Measurements from ENCODE around the gene ADGRV1. TPM values are rescaled to one million over a fixed set of nuclear protein-coding genes. Genes with fewer than 3 reads are reported as not detected.

ADGRV1 gene
- total RNA-seq, 1 donor: 0.43 TPM

DNA sequence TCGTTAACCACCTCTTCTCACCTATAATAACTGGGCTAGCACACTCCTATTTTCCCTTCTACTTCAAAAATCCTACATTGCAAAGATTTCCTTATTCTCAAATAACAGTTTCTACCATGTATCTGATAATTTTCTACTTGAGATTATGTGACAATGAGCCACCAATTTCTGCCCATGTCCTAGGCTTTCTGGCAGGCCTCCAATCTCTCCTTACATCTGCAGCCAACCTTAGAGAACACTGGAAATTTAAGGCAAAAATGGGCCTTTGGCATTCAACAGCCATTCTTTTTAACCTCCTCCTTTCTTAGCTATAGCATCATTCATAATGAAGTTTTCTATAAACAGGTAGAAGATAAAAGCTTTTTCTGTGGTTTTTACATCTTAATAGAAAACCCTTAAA is 599.4 kb downstream of the ADGRV1 start:
- no peak overlapping the region for H3K4me3 ChIP-seq (ENCODE audit: low read depth, low read length)
- DNase-seq (ENCODE audit: low read depth): no peak
- TF ChIP-seq, protein P1, sequence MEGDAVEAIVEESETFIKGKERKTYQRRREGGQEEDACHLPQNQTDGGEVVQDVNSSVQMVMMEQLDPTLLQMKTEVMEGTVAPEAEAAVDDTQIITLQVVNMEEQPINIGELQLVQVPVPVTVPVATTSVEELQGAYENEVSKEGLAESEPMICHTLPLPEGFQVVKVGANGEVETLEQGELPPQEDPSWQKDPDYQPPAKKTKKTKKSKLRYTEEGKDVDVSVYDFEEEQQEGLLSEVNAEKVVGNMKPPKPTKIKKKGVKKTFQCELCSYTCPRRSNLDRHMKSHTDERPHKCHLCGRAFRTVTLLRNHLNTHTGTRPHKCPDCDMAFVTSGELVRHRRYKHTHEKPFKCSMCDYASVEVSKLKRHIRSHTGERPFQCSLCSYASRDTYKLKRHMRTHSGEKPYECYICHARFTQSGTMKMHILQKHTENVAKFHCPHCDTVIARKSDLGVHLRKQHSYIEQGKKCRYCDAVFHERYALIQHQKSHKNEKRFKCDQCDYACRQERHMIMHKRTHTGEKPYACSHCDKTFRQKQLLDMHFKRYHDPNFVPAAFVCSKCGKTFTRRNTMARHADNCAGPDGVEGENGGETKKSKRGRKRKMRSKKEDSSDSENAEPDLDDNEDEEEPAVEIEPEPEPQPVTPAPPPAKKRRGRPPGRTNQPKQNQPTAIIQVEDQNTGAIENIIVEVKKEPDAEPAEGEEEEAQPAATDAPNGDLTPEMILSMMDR (IDR thresholded peaks at IDR 0.05; ENCODE audit: insufficient read depth, low read depth, low read length): no peak

DNA sequence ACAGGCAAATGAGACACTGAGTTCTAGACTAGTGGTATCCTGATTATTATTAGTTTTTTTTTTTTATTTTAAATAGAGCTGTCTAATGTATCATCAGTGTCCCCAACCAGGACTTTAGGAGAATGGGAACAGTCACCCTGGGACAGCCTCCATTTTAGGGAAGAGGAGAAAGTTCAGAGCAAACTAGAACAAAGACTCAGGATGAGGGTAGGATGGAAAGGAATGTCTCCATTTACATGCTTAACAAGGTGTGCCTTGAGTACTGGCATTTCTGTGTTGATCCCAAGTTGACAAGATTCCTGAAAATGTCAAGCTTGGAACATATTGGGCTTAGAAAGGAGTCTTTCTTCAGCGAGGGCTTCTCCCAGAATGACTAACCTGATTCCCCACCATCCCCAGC is 601.0 kb downstream of the ADGRV1 start:
- TF ChIP-seq, protein P1 (IDR thresholded peaks at IDR 0.05; ENCODE audit: insufficient read depth, low read depth, low read length): no peak
- no peak for DNase-seq (ENCODE audit: low read depth)
- H3K4me3 ChIP-seq (ENCODE audit: low read depth, low read length): no peak overlapping the region

DNA sequence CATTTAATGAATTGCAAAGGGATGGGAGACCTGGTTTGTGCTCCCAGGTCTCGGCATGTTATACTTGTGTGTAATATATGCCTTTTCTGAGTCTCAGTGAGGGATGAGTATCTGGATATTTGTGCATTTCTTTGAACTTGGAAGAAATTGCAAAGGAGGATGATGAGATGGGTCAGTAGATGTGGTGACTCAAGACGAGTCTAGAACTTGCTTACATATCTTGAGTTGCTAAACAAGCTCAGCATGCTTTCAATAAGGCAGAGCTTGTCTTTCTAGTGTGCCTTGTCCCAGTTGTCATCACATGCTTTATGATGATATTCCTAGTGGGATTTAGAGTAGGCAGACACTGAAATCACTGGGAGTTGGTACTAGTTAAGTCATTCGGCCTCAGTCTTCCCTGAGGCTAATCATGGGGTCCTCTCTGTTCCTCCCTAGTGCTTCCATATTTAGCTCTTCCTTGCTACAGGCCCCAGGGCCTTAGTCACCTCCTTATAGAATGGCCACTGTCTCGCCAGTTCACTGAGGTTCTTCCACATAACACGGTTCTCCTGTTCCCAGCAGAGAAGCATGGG is 602.2 kb downstream of the ADGRV1 start:
- DNase-seq (ENCODE audit: low read depth): peak; percentile 29
- TF ChIP-seq, protein P1 (IDR thresholded peaks at IDR 0.05; ENCODE audit: insufficient read depth, low read depth, low read length): no peak
- H3K4me3 ChIP-seq (ENCODE audit: low read depth, low read length): no peak overlapping the region

DNA sequence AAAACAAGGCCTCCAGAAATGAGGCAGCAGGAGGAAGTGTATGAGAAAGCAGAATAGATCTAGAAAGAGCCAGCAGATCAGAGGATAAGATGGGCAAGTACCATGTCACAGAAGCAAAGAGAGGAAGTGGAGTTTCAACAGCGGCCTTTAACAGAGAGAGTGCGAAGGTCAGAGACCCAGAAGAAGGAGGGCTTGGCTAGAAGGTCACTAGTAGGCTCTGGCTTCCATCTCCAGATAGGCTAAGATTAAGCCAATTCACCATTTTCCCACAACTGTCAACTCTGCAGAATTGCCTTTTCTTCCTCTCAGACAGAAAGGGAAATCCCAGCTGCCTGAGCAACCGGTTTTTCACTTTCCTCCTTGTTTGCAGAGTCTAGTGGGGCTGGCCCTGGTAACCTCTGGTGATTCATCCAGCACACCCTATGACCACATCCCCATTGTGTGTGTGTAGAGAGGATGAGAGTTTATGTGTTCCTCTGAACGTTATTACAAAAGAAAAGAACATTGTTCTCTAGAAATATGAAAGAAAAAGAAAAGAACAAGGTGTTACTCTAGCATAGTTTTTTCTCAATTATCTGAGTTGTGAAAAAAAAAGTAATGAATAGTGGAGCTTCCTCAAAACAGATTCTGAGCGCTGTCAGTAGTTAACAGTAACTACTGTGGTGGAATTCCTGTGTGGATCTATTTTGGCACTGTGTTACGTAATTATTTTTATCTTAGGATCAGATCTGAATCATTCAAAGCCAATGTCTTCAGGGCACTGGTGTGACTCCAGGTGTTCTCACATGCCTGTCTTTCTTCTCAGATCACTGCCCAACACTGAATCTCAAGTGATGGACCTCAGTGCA is 604.2 kb downstream of the ADGRV1 start:
- DNase-seq (ENCODE audit: low read depth): peak; percentile 86
- TF ChIP-seq, protein P1 (IDR thresholded peaks at IDR 0.05; ENCODE audit: insufficient read depth, low read depth, low read length): no peak
- H3K4me3 ChIP-seq (ENCODE audit: low read depth, low read length): no peak overlapping the region

DNA sequence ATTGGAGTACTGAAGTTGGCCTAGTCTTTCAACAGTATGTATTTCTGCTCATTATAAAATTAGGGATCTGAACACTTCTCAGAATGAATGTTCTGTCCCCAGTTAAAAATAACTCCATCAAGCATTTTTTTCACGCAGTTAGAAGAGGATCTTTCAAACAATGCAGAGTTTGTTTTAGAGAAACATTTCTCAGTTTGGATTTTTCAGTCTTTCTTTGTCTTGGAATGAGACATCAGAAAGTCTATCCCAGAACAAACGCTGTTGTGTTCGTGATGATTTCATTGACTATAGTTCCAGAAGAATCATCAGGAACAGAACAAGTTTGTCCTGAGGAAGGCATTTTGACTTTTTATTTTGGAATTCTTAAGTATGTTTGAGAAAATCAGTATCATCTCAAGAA is 605.8 kb downstream of the ADGRV1 start:
- H3K4me3 ChIP-seq (ENCODE audit: low read depth, low read length): no peak overlapping the region
- TF ChIP-seq, protein P1 (IDR thresholded peaks at IDR 0.05; ENCODE audit: insufficient read depth, low read depth, low read length): no peak
- DNase-seq (ENCODE audit: low read depth): no peak

DNA sequence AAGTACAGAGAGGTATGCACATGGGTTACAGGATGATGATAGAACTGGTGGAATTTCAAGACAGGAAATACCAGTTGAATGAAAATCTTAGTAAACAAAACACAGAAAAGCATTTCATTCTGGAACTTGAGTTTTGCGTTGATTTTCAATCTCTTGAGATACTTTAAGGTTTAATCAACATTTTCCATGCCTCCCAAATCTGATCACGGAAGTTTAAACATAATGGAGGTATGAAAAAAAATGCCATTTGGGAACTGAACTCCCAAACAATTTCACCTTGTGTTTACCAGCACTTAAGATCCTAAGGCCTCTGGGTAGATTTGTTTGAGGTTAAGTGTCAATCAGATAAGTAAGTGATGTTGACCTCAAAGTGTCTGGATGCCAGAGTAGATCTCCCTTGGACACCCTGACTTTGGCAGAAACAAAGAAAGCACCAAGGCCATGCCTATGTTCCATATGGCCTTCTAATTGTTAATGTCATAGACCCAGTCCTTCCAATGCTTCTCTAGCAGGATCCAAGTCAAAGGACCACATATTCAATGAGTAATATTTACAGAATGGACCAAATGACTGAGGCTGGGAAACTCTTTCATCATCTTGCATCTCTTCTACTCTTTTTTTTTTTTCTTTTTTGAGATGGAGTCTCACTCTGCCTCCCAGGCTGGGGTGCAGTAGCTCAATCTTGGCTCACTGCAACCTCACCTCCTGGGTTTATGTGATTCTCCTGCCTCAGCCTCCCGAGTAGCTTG is 607.6 kb downstream of the ADGRV1 start:
- peak; percentile 30 for DNase-seq (ENCODE audit: low read depth)

More for the DNA sequence above, 607.6 kb downstream of the ADGRV1 start:
- no peak overlapping the region for H3K4me3 ChIP-seq (ENCODE audit: low read depth, low read length)
- TF ChIP-seq, protein P1 (IDR thresholded peaks at IDR 0.05; ENCODE audit: insufficient read depth, low read depth, low read length): no peak

Measured in fibroblast of villous mesenchyme (primary cell).